ENCODE data around the gene IGSF21.

IGSF21 gene

GRCh38 chr1:18120638-18121037 is 13.0 kb downstream of the IGSF21 start:
- no peak for DNase-seq

GRCh38 chr1:18121072-18121820 is 13.6 kb downstream of the IGSF21 start:
- no peak for DNase-seq

- no peak for DNase-seq
Observed at GRCh38 chr1:18123467-18123992, 15.9 kb downstream of the IGSF21 start.

GRCh38 chr1:18124977-18125376 is 17.4 kb downstream of the IGSF21 start:
- DNase-seq, result no peak

GRCh38 chr1:18126616-18127015 is 19.0 kb downstream of the IGSF21 start:
- peak; percentile 23 for DNase-seq

GRCh38 chr1:18128298-18128697 is 20.7 kb downstream of the IGSF21 start:
- no peak for DNase-seq

GRCh38 chr1:18130356-18130755 is 22.8 kb downstream of the IGSF21 start:
- DNase-seq, result no peak

GRCh38 chr1:18132022-18132710 is 24.6 kb downstream of the IGSF21 start:
- DNase-seq, result no peak

- DNase-seq, result no peak
Observed at GRCh38 chr1:18132711-18133541, 25.3 kb downstream of the IGSF21 start.

- DNase-seq, result peak; percentile 84
Observed at GRCh38 chr1:18134324-18135046, 26.9 kb downstream of the IGSF21 start.

GRCh38 chr1:18137759-18138345 is 30.3 kb downstream of the IGSF21 start:
- no peak for DNase-seq

- no peak for DNase-seq
Observed at GRCh38 chr1:18139198-18139981, 31.8 kb downstream of the IGSF21 start.

GRCh38 chr1:18140411-18140810 is 32.8 kb downstream of the IGSF21 start:
- no peak for DNase-seq

GRCh38 chr1:18141661-18142060 is 34.1 kb downstream of the IGSF21 start:
- no peak for DNase-seq

GRCh38 chr1:18142471-18142870 is 34.9 kb downstream of the IGSF21 start:
- DNase-seq, result no peak

- no peak for DNase-seq
Observed at GRCh38 chr1:18142969-18143368, 35.4 kb downstream of the IGSF21 start.

- no peak for DNase-seq
Observed at GRCh38 chr1:18144062-18144461, 36.5 kb downstream of the IGSF21 start.

GRCh38 chr1:18144916-18145647 is 37.5 kb downstream of the IGSF21 start:
- no peak for DNase-seq

GRCh38 chr1:18145851-18146618 is 38.4 kb downstream of the IGSF21 start:
- DNase-seq, result no peak

- no peak for DNase-seq
Observed at GRCh38 chr1:18146886-18147285, 39.3 kb downstream of the IGSF21 start.
